Measurements from ENCODE around the gene MRPL11.
"Not testable (repeated sequence)": the region's sequence is repeated elsewhere in the genome, so short reads cannot be mapped to it uniquely, and the experiment has no call there.

The MRPL11 gene

GRCh38 chr11:66431287-66431686 is 7.4 kb downstream of the MRPL11 start:
- DNase-seq (ENCODE audit: low read depth), result not testable (repeated sequence)

GRCh38 chr11:66429983-66430602 is 8.6 kb downstream of the MRPL11 start:
- peak; percentile 78 for DNase-seq (ENCODE audit: low read depth)

- DNase-seq (ENCODE audit: low read depth), result no peak
Measured at GRCh38 chr11:66428933-66429332, 9.7 kb downstream of the MRPL11 start.

GRCh38 chr11:66426314-66426713 is 12.3 kb downstream of the MRPL11 start:
- no peak for DNase-seq (ENCODE audit: low read depth)

GRCh38 chr11:66421492-66422205 is 17.0 kb downstream of the MRPL11 start:
- peak; percentile 88 for DNase-seq (ENCODE audit: low read depth)

- no peak for DNase-seq (ENCODE audit: low read depth)
Measured at GRCh38 chr11:66420671-66421476, 17.8 kb downstream of the MRPL11 start, which contains the start of gene NPAS4. Gene NPAS4, plus strand, starts transcription at chr11:66421035. Its CDS starts 145 bp downstream, at chr11:66421180.

- no peak for DNase-seq (ENCODE audit: low read depth)
Measured at GRCh38 chr11:66419825-66420224, 18.8 kb downstream of the MRPL11 start.

- no peak for DNase-seq (ENCODE audit: low read depth)
Measured at GRCh38 chr11:66418986-66419308, 19.7 kb downstream of the MRPL11 start.

GRCh38 chr11:66418168-66418985 is 20.3 kb downstream of the MRPL11 start:
- peak; percentile 90 for DNase-seq (ENCODE audit: low read depth)

- no peak for DNase-seq (ENCODE audit: low read depth)
Measured at GRCh38 chr11:66417000-66417399, 21.6 kb downstream of the MRPL11 start.

GRCh38 chr11:66415423-66415822 is 23.2 kb downstream of the MRPL11 start:
- no peak for DNase-seq (ENCODE audit: low read depth)

GRCh38 chr11:66414120-66414934 is 24.3 kb downstream of the MRPL11 start:
- no peak for DNase-seq (ENCODE audit: low read depth)

- no peak for DNase-seq (ENCODE audit: low read depth)
Measured at GRCh38 chr11:66413167-66413566, 25.5 kb downstream of the MRPL11 start.

- no peak for DNase-seq (ENCODE audit: low read depth)
Measured at GRCh38 chr11:66412110-66412509, 26.5 kb downstream of the MRPL11 start.

GRCh38 chr11:66411323-66411722 is 27.3 kb downstream of the MRPL11 start:
- DNase-seq (ENCODE audit: low read depth), result no peak

- DNase-seq (ENCODE audit: low read depth), result no peak
Measured at GRCh38 chr11:66410191-66410590, 28.5 kb downstream of the MRPL11 start.

GRCh38 chr11:66409226-66409625 is 29.4 kb downstream of the MRPL11 start:
- no peak for DNase-seq (ENCODE audit: low read depth)

- DNase-seq (ENCODE audit: low read depth), result peak; percentile 85
Measured at GRCh38 chr11:66408488-66409214, 30.0 kb downstream of the MRPL11 start.

GRCh38 chr11:66407651-66408050 is 31.0 kb downstream of the MRPL11 start:
- no peak for DNase-seq (ENCODE audit: low read depth)

- DNase-seq (ENCODE audit: low read depth), result no peak
Measured at GRCh38 chr11:66393954-66394353, 44.7 kb downstream of the MRPL11 start.

- DNase-seq (ENCODE audit: low read depth), result no peak
Measured at GRCh38 chr11:66391322-66391721, 47.3 kb downstream of the MRPL11 start.
